Measurements from ENCODE around the gene RPP30. TPM values are rescaled to one million over a fixed set of nuclear protein-coding genes. Genes with fewer than 3 reads are reported as not detected.

Gene RPP30
- total and polyA plus RNA-seq, 2 of the 13 experiments (the other 11 are each of a cell fraction or from before 2014, with no cell fraction given) = 27.1 to 65.0 TPM

- in situ Hi-C loops (cut with HindIII; ENCODE audit: extremely low pct_ligation_motif_present, low pct_unique_long_range_greater_than_20kb) (no loop called here), intact Hi-C loops (cut with micrococcal nuclease; ENCODE audit: unreplicated experiment) (no loop called here)
- Histone ChIP-seq H3K27me3 (ENCODE audit: control insufficient read depth in 1 of 2, insufficient read depth in 2 of 2, low read length in 2 of 2) (no peaks in the 10 kb centered on the region), H2AFZ (ENCODE audit: low read length) (no peak overlapping the region), H3K9ac (ENCODE audit: insufficient read depth, low read depth, low read length) (no peak overlapping the region), H3K4me3 (replicated peaks in 1 of 3; ENCODE audit: insufficient read depth in 1 of 3, low read depth in 2 of 3, low read length in 3 of 3) (no peak overlapping the region), H4K20me1 (ENCODE audit: insufficient read depth, low read length) (no peaks in the 10 kb centered on the region), H3K4me2 (ENCODE audit: low read depth, low read length) (no peak overlapping the region), H3K79me2 (ENCODE audit: insufficient read depth, low read length) (no peaks in the 10 kb centered on the region), H3K36me3 (replicated peaks in 1 of 2; ENCODE audit: control insufficient read depth in 1 of 2, insufficient read depth in 2 of 2, low read length in 2 of 2) (no peaks in the 10 kb centered on the region), H3K4me1 (ENCODE audit: insufficient read depth, low read length) (no peaks in the 10 kb centered on the region), H3K27ac (ENCODE audit: extremely low read length, insufficient read depth, low read length) (no peak overlapping the region), H3K9me3 (ENCODE audit: low read length) (no peaks in the 10 kb centered on the region)
- no peak for FAIRE-seq
- no peak for ATAC-seq
- no TSS peak for BruUV-seq (replicated peaks)
- WGBS (ENCODE audit: low lambda C conversion rate) = 0% methylated on average over 1 of the region's 1 CpG
- TF ChIP-seq TEAD3 (CRISPR knock-in tag; optimal IDR thresholded peaks at IDR 0.05; ENCODE audit: borderline replicate concordance) = no peak
- no peak for TF ChIP-seq ZNF550 (CRISPR knock-in tag; IDR thresholded peaks at IDR 0.05; ENCODE audit: borderline replicate concordance)
- no peak for TF ChIP-seq ATF5 (CRISPR knock-in tag; IDR thresholded peaks at IDR 0.05; ENCODE audit: low read depth)
- TF ChIP-seq KLF9 (CRISPR knock-in tag; IDR thresholded peaks at IDR 0.05; ENCODE audit: low read depth) = no peak
- no peak for TF ChIP-seq ZNF3 (CRISPR knock-in tag; IDR thresholded peaks at IDR 0.05)
- no peak for TF ChIP-seq ZNF446 (CRISPR knock-in tag; IDR thresholded peaks at IDR 0.05)
- POLR2A ChIA-PET = no interaction called here
- CTCF ChIA-PET (ENCODE audit: low intra/inter-chr PET ratio, low total read pairs) = no interaction called here
- no peak for DNase-seq (ENCODE audit: low spot score)
These were observed 73.0 kb downstream of the RPP30 start for GRCh38 chr10:90944749-90945148.

DNA sequence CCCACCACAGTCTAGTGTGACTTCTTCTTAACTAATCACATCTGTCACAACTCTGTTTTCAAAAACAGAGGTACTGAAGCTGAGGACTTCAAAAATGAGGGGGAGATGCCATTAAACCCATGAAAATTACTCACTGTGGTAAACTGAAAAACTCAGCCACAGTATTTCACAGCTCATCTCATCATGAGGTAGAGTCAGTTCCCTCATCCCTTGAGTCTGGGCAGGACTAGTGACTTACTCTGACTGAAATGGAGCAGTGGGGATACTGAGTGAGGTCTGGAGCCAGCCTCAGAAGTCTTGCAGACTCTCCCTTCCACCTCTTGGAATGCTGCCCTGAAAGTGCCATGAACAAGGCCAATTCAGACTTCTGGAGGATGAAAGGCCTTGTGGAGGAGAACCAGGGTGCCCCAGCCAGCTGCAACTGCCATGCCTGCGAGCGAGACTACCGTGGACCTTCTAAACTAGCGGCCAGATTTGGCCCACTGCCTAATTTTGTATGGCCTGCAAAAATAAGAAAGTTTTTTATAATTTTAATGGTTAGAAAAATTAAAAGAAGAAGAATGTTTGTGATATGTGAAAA, 73.8 kb downstream of the RPP30 start:
- H3K27ac ChIP-seq (ENCODE audit: extremely low read length, insufficient read depth, low read length) = no peak overlapping the region
- no peak overlapping the region for H2AFZ ChIP-seq (ENCODE audit: low read length)
- ATAC-seq (no peak), FAIRE-seq (no peak), DNase-seq (ENCODE audit: low spot score) (no peak)
- no TSS peak for BruUV-seq (replicated peaks)
- CTCF ChIA-PET (ENCODE audit: low intra/inter-chr PET ratio, low total read pairs) = no interaction called here
- H3K36me3 ChIP-seq (replicated peaks in 1 of 2; ENCODE audit: control insufficient read depth in 1 of 2, insufficient read depth in 2 of 2, low read length in 2 of 2) = no peaks in the 10 kb centered on the region
- H3K27me3 ChIP-seq (ENCODE audit: control insufficient read depth in 1 of 2, insufficient read depth in 2 of 2, low read length in 2 of 2) = no peaks in the 10 kb centered on the region
- in situ Hi-C loops (cut with HindIII; ENCODE audit: extremely low pct_ligation_motif_present, low pct_unique_long_range_greater_than_20kb) = no loop called here
- no peaks in the 10 kb centered on the region for H3K79me2 ChIP-seq (ENCODE audit: insufficient read depth, low read length)
- WGBS (ENCODE audit: low lambda C conversion rate) = 86% methylated on average over 4 of the region's 4 CpGs
- no peak overlapping the region for H3K4me3 ChIP-seq (replicated peaks in 1 of 3; ENCODE audit: insufficient read depth in 1 of 3, low read depth in 2 of 3, low read length in 3 of 3)
- POLR2A ChIA-PET = no interaction called here
- H3K4me1 ChIP-seq (ENCODE audit: insufficient read depth, low read length) = no peaks in the 10 kb centered on the region
- H4K20me1 ChIP-seq (ENCODE audit: insufficient read depth, low read length) = no peaks in the 10 kb centered on the region
- no peak overlapping the region for H3K9ac ChIP-seq (ENCODE audit: insufficient read depth, low read depth, low read length)
- no peak overlapping the region for H3K4me2 ChIP-seq (ENCODE audit: low read depth, low read length)
- no peaks in the 10 kb centered on the region for H3K9me3 ChIP-seq (ENCODE audit: low read length)
- intact Hi-C loops (cut with micrococcal nuclease; ENCODE audit: unreplicated experiment) = no loop called here
- TF ChIP-seq ZNF17 (CRISPR knock-in tag; IDR thresholded peaks at IDR 0.05) = no peak
- no peak for TF ChIP-seq FOXC1 (CRISPR knock-in tag; IDR thresholded peaks at IDR 0.05; ENCODE audit: borderline replicate concordance)
- TF ChIP-seq THYN1 (CRISPR knock-in tag; IDR thresholded peaks at IDR 0.05; ENCODE audit: borderline replicate concordance, low read depth) = no peak
- no peak for TF ChIP-seq MZF1 (CRISPR knock-in tag; IDR thresholded peaks at IDR 0.05; ENCODE audit: borderline replicate concordance)
- no peak for TF ChIP-seq SP2 (CRISPR knock-in tag; IDR thresholded peaks at IDR 0.05)
- TF ChIP-seq SMARCE1 (IDR thresholded peaks at IDR 0.05; ENCODE audit: borderline replicate concordance) = no peak
- TF ChIP-seq, protein P1, sequence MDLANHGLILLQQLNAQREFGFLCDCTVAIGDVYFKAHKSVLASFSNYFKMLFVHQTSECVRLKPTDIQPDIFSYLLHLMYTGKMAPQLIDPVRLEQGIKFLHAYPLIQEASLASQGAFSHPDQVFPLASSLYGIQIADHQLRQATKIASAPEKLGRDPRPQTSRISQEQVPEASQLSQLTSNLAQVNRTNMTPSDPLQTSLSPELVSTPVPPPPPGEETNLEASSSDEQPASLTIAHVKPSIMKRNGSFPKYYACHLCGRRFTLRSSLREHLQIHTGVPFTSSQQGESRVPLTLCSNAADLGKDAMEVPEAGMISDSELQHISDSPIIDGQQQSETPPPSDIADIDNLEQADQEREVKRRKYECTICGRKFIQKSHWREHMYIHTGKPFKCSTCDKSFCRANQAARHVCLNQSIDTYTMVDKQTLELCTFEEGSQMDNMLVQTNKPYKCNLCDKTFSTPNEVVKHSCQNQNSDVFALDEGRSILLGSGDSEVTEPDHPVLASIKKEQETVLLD (CRISPR knock-in tag; IDR thresholded peaks at IDR 0.05; ENCODE audit: low read depth) = no peak
- no peak for TF ChIP-seq ATF7 (IDR thresholded peaks at IDR 0.05)
- no peak for TF ChIP-seq ATF7 (CRISPR knock-in tag; IDR thresholded peaks at IDR 0.05)
- TF ChIP-seq BCL6 (CRISPR knock-in tag; IDR thresholded peaks at IDR 0.05) = no peak
- no peak for TF ChIP-seq ZUFSP (CRISPR knock-in tag; IDR thresholded peaks at IDR 0.05; ENCODE audit: borderline replicate concordance)

Data from HepG2 (cell line).